Sciatic nerve (tissue), 2 donors: ENCODE results near the gene FBXO21. TPM values are rescaled to one million over a fixed set of nuclear protein-coding genes. Genes with fewer than 3 reads are reported as not detected.

ENCODE experiments used
- ATAC-seq: fragments of 200-7000 bp; cut with Tn5 transposase; one replicate; pipeline ENCODE4 v1.9.1; 2020; ENCODE audit warnings: mild to moderate bottlenecking, moderate library complexity
- DNase-seq: peaks from one replicate; pipeline ENCODE4 v3.0.0-alpha.2; 2020; ENCODE audit warnings: low spot score
- intact Hi-C: fragments of 100-400 bp; cut with DNase I; formaldehyde crosslinking; loops from one replicate; pipeline ENCODE4 v1.14.2; 2022
- total RNA-seq: library from RNA; stranded (reverse); fragmentation: NEBNext Ultra II Directional; extraction: Animal tissue kit (Norgen Biotek cat#: 25700); gene quantifications from one replicate; pipeline ENCODE4 v1.2.1, GENCODE V29; 2021
- donor health status: DM: no; HTN: no; CAD: no.
- donor health status: DM: no; HTN: no; CAD: no.

FBXO21 gene
- total RNA-seq, 1 donor from 2014 or later, result 42.9 TPM

DNA sequence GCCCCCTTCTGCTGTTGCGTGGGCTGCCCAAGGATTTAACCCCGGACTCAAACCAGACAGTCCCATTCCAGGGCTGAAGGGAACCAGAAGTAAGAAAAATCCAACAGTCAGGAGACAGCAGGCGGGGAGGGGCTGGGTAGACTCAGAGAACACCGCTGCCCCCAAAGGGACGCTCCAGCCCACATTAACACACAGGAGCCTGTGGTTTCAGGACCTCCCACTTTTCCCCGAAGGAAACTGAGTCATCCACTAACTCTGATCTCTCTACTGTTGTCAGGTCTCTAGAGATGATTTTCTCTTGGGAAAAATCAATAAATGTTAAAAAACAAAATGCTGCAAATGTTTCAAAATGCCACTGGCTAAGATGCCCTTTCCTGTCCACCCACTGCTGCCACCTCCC, 41.6 kb downstream of the FBXO21 start:
- DNase-seq (no peak), ATAC-seq (no peak)
- intact Hi-C loops, result loop anchor here (5.0 to 10.0 kb wide), 2 partner anchors 124 to 356 kb away; no protein-coding TSS in a partner anchor

GRCh38 chr12:117147639-117148038, 42.6 kb downstream of the FBXO21 start:
- DNase-seq (no peak), ATAC-seq (no peak)
- intact Hi-C loops, result loop anchor here (5.0 to 10.0 kb wide), 2 partner anchors 123 to 355 kb away; no protein-coding TSS in a partner anchor

DNA sequence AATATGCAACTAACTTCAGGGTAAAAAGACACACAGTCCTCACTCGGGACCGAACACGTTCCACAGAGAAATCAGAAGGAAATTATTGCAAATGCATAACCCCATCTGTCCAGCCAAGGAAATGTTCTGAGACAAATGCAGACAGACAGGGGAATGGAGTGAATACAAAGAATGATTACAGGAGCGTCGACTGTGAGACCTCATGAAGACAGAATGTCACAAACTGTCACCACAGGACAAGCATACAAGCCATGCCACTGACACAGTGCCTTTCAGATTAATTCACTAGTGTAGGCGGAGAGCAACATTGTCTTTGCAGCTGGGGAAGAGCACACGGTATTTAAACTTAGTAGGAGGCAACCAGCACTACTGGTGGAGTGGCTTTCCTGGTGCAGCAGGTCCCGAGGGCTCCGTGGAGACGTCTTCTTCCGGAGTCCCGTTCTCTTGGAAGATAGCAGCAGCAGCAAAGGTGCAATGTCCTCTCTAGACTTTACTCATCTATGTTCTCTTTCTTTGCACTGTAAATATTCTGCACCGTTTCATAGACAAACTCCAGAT, 44.6 kb downstream of the FBXO21 start:
- DNase-seq, result no peak
- intact Hi-C loops, result loop anchor here (5.0 to 10.0 kb wide), 2 partner anchors 121 to 353 kb away; no protein-coding TSS in a partner anchor

DNA sequence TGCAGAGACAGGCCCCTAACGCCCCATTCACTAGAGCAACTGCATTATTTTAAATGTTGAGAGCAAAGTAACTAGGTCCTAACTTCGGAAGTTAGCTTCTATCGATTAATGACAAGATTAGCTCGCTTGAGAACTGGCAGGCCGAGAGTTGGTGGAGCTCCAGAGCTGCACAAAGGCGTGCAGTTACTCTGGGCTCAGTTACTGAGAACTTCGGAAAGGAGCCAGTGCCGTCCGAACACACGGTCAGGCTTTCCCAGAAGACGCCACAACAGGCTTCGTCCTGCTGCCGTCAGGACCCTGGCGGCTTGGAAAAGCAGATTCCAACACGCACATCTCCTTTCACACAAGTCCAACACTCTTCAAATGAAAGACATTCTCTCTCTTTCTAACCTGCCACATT, 45.7 kb downstream of the FBXO21 start:
- intact Hi-C loops, result loop anchor here (10.0 kb wide), 1 partner anchor 120 kb away; no protein-coding TSS in a partner anchor

More for the DNA sequence above, 44.6 kb downstream of the FBXO21 start:
- no peak for ATAC-seq

GRCh38 chr12:117143008-117143532, 47.2 kb downstream of the FBXO21 start:
- no peak for ATAC-seq
- no peak for DNase-seq
- intact Hi-C loops, result loop anchor here (10.0 kb wide), 1 partner anchor 118 kb away; no protein-coding TSS in a partner anchor

More for the DNA sequence above, 45.7 kb downstream of the FBXO21 start:
- ATAC-seq, result no peak
- no peak for DNase-seq

DNA sequence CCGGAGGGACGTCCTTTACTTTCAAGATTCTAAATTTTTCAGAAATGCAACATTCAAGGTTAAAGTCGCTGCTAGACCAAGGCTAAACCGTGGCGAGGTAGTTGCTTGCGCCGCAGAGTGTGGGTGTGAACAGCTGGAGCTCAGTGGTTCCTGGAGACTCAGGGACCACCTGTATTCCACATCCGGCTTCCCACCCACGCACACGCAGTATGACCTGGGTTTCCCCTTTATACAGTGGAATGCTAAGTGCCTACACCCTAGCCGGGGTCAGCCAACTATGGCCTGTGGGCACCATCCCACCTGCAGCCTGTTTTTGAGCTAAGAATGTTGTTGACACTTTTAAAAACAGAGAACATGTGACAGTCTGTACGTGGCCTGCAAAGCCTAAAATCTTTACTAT, 48.2 kb downstream of the FBXO21 start:
- no peak for DNase-seq
- intact Hi-C loops, result loop anchor here (10.0 kb wide), 1 partner anchor 117 kb away; no protein-coding TSS in a partner anchor
- peak; percentile 44 for ATAC-seq

- intact Hi-C loops, result loop anchor here (10.0 kb wide), 1 partner anchor 116 kb away; no protein-coding TSS in a partner anchor
- ATAC-seq (peak; percentile 63), DNase-seq (no peak)
These were observed 49.0 kb downstream of the FBXO21 start for GRCh38 chr12:117141097-117141898.

DNA sequence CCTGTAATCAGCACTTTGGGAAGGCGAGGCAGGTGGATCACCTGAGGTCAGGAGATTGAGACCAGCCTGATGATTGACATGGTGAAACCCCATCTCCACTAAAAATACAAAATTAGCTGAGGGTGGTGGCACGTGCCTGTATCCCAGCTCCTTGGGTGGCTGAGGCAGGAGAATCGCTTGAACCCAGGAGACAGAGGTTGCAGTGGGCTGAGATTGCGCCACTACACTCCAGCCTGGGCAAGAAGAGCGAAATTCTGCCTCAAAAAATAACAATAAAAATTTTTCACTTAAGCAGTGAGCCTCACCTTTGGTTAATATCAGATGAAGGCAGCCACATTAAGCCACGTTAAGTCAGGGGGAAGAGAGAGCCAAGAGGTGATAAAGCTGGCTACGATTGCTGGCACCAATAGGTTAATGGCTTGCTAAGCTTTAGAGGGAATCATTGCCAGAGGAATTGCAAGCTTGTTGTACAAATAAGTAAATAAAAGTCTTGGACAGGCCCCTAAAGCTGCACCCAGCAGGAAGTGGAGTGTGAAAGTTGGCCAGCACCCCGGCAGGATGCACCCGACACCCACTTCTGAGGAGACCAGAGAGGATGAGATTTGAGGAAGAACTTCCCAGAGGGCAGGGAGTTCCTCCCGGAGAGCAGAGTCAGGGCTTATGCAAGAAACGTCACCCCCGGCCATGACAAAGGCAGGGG, 49.7 kb downstream of the FBXO21 start:
- intact Hi-C loops, result loop anchor here (10.0 kb wide), 1 partner anchor 116 kb away; no protein-coding TSS in a partner anchor
- DNase-seq, result no peak
- ATAC-seq, result peak; percentile 55

DNA sequence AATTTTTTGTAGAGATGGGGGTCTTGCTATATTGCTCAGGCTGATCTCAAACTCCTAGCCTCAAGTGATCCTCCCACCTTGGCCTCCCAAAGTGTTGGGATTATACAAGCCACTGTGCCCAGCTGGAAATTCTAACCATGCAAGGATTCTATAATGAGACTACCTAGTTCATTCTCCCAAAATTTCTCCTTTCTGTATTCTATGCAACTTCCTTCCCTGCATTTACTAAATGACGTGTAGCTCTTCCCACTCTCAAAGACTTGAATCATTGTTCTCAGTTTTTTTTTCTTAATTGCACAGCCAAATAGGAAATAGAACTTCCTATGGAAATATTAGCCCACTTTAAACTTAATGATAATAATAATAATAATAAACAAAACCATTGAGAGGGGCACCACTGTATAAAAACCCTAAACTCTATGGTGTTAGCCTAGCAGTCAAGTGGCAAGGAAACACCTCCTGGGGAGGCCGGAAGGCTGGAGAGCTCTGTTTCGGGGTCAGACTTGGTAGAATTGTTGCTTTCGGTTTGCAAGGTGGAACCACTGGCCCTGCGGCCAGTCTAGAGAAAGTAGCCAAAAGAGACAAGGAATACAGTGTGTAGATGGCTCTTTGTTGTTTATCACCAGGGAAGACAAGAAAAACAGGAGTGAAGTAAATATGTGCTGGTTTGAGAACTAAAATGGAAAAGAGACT, 51.1 kb downstream of the FBXO21 start:
- intact Hi-C loops, result no loop called here
- DNase-seq (no peak), ATAC-seq (no peak)

- DNase-seq (no peak), ATAC-seq (no peak)
- intact Hi-C loops, result no loop called here
These were observed 55.5 kb downstream of the FBXO21 start for GRCh38 chr12:117134721-117135120.

DNA sequence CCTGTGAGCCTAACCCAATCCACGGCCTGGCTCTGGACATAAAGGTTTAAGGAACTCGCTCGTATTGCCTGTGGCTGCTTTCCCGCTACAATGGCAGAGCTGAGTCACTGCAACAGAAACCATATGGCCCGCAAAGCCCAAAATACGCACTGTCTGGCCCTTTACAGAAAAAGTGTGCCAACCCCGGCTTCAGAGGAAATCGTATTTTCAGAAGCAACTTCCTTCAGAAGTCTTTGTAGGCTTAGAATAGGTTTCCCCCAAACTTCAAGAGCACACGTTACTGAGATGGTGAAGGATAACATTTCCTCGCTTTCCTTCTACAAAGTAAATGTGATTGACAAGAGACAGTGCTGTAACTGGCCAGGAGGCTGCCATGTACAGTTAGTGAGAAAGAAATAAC, 56.2 kb downstream of the FBXO21 start:
- intact Hi-C loops, result no loop called here
- DNase-seq, result no peak
- no peak for ATAC-seq

DNA sequence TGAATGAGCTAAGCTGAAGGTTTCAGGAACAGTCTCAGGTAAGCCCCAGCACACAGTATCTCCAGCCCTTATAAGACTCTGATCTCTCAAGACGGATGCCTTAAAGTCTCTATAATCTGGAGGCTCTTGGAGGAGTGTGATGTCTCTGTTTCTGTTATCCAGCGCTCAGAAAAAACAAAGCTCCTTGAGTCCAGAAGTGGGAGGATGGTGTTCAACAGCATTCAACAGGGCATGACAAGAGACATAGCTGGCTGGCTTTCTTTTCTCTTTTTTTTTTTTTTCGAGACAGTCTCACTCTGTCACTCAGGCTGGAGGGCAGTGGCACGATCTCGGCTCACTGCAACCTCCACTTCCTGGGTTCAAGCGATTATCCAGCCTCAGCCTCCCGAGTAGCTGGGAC, 59.5 kb downstream of the FBXO21 start:
- DNase-seq, result no peak

DNA sequence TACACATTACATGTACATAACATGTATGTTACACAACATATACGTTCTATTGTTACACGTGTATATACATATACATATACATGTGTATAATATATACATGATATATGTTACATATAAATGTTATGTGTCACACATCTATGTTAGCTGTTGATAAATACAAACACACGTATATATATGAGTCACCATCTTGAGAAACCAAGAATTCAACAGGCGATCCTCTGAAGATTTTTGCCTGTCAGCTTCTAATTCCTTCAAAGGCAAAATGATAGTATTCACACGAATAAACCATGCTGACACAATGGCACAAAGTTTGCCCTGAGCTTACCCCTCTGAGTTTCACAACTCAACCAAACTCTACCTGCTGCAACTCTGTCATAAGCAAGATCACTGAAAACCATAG, 60.9 kb downstream of the FBXO21 start:
- ATAC-seq (no peak), DNase-seq (no peak)
- intact Hi-C loops, result no loop called here

More for the DNA sequence above, 59.5 kb downstream of the FBXO21 start:
- ATAC-seq, result no peak
- intact Hi-C loops, result no loop called here

- DNase-seq (no peak), ATAC-seq (no peak)
- intact Hi-C loops, result no loop called here
These were observed 62.1 kb downstream of the FBXO21 start for GRCh38 chr12:117127933-117128823.

- no peak for ATAC-seq
- intact Hi-C loops, result no loop called here
- DNase-seq, result no peak
These were observed 63.9 kb downstream of the FBXO21 start for GRCh38 chr12:117126335-117126734.

DNA sequence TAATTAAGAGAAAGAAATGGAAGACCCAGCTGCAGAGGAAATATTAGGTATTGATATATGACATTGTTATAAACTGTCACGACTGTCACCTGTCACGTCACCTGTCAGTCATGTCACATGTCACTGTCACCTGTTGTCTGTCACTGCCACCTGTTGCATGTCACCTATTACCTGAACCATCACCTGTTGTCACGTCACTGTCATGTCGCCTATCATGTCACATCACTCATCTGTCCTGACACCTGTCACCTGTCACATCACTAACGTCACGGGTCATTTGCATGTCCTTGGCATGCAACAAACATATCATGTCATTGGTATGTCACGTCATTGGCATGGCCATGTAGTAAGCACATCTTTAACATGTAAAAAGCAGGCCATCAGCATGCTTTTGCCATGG, 64.5 kb downstream of the FBXO21 start:
- DNase-seq (no peak), ATAC-seq (no peak)
- intact Hi-C loops, result no loop called here

GRCh38 chr12:117125272-117125613, 65.0 kb downstream of the FBXO21 start:
- intact Hi-C loops, result no loop called here
- ATAC-seq, result no peak

More at GRCh38 chr12:117125272-117125613, 65.0 kb downstream of the FBXO21 start:
- DNase-seq, result no peak
